OCI-LY7 (cell line): ENCODE data around the gene GLT8D2.

Experiments
- EZH2phosphoT487 ChIP-seq: fragments of 200-600 bp; sonication (generic); IDR thresholded peaks from 2 replicates; pipeline ENCODE4 v1.6.1; 2018; ENCODE audit warnings: low read depth, borderline replicate concordance, mild to moderate bottlenecking, mixed run types, antibody characterized with exemption, low read length, moderate library complexity, mixed read lengths
- TF ChIP-seq, protein P1 (sequence below): fragments of 200-600 bp; sonication (generic); conservative IDR thresholded peaks from 2 replicates; pipeline ENCODE4 v1.5.1; 2014; ENCODE audit warnings: mild to moderate bottlenecking, antibody characterized with exemption, low read length, moderate library complexity, mixed read lengths

- TF ChIP-seq, protein P1, sequence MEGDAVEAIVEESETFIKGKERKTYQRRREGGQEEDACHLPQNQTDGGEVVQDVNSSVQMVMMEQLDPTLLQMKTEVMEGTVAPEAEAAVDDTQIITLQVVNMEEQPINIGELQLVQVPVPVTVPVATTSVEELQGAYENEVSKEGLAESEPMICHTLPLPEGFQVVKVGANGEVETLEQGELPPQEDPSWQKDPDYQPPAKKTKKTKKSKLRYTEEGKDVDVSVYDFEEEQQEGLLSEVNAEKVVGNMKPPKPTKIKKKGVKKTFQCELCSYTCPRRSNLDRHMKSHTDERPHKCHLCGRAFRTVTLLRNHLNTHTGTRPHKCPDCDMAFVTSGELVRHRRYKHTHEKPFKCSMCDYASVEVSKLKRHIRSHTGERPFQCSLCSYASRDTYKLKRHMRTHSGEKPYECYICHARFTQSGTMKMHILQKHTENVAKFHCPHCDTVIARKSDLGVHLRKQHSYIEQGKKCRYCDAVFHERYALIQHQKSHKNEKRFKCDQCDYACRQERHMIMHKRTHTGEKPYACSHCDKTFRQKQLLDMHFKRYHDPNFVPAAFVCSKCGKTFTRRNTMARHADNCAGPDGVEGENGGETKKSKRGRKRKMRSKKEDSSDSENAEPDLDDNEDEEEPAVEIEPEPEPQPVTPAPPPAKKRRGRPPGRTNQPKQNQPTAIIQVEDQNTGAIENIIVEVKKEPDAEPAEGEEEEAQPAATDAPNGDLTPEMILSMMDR, result no peak
- no peak for TF ChIP-seq EZH2phosphoT487
Observed at GRCh38 chr12:104048162-104048561, 1.8 kb downstream of the GLT8D2 start.
